Right atrium auricular region (tissue), 2 donors: ENCODE results near the gene MRPL12. TPM values are rescaled to one million over a fixed set of nuclear protein-coding genes. Genes with fewer than 3 reads are reported as not detected.

ENCODE experiments used
- DNase-seq: peaks from one replicate; pipeline ENCODE4 v3.0.0-alpha.2; 2019; ENCODE audit warnings: low spot score
- H3K27ac ChIP-seq, 2 donors: fragments of 200-600 bp; sonication (generic); 1 replicate in 1 of 2; 2 replicates in 1 of 2; pipeline ENCODE4 v1.5.1; 2016 to 2019
- H3K27me3 ChIP-seq, 2 donors: fragments of 200-600 bp; sonication (generic); one replicate each; pipeline versions ENCODE4 v1.5.1 to v1.6.0; 2017 to 2019
- H3K36me3 ChIP-seq: fragments of 200-600 bp; sonication (generic); one replicate; pipeline ENCODE4 v1.5.1; 2016
- H3K4me1 ChIP-seq, 2 donors: fragments of 200-600 bp; sonication (generic); one replicate each; pipeline versions ENCODE4 v1.5.1 to v1.6.0; 2017 to 2019
- H3K4me3 ChIP-seq, 2 donors: fragments of 200-600 bp; sonication (generic); 1 replicate in 1 of 2; 2 replicates in 1 of 2; pipeline ENCODE4 v1.5.1; 2017 to 2019; ENCODE audit warnings: mild to moderate bottlenecking in 1 of 2, moderate library complexity in 1 of 2
- H3K9me3 ChIP-seq, 2 donors: fragments of 200-600 bp; sonication (generic); one replicate each; pipeline ENCODE4 v1.5.1; 2019
- CTCF ChIP-seq, 2 donors: fragments of 200-600 bp; sonication (generic); IDR thresholded peaks; one replicate each; pipeline ENCODE4 v1.5.1; 2019; ENCODE audit warnings: antibody characterized with exemption in 2 of 2
- total RNA-seq, 2 donors: library from RNA; depleted of rRNA; stranded (reverse); fragments of >200 nt; gene quantifications; one replicate each; pipeline ENCODE4 v1.1.0, GENCODE V29; 2016

Gene MRPL12
- total RNA-seq, 2 donors from 2014 or later = 87.9 to 127 TPM

- Histone ChIP-seq H3K4me1 (peaks cover 0 to 6% of the 10 kb centered on the region in 2 donors), H3K9me3 (no peaks in the 10 kb centered on the region), H3K4me3 (no peak overlapping the region), H3K36me3 (no peaks in the 10 kb centered on the region), H3K27ac (no peak overlapping the region), H3K27me3 (no peaks in the 10 kb centered on the region)
- TF ChIP-seq CTCF (IDR thresholded peaks at IDR 0.05) = no peak
- DNase-seq = no peak
Observed at GRCh38 chr17:81660441-81660840, 42.7 kb upstream of the MRPL12 start.

- Histone ChIP-seq H3K27ac (no peak overlapping the region), H3K4me3 (no peak overlapping the region), H3K4me1 (peaks cover 0 to 15% of the 10 kb centered on the region in 2 donors), H3K9me3 (no peaks in the 10 kb centered on the region), H3K27me3 (no peaks in the 10 kb centered on the region), H3K36me3 (no peaks in the 10 kb centered on the region)
- no peak for TF ChIP-seq CTCF (IDR thresholded peaks at IDR 0.05)
- no peak for DNase-seq
Observed at GRCh38 chr17:81662002-81662401, 41.2 kb upstream of the MRPL12 start.

- Histone ChIP-seq H3K4me3 (no peak overlapping the region), H3K27ac (no peak overlapping the region), H3K36me3 (no peaks in the 10 kb centered on the region), H3K27me3 (no peaks in the 10 kb centered on the region), H3K4me1 (peaks cover 0 to 29% of the 10 kb centered on the region in 2 donors), H3K9me3 (no peaks in the 10 kb centered on the region)
- no peak for DNase-seq
- TF ChIP-seq CTCF (IDR thresholded peaks at IDR 0.05) = no peak
Observed at GRCh38 chr17:81664051-81664470, 39.1 kb upstream of the MRPL12 start.

- TF ChIP-seq CTCF (IDR thresholded peaks at IDR 0.05) = no peak
Observed at GRCh38 chr17:81665205-81666091, 37.7 kb upstream of the MRPL12 start.

GRCh38 chr17:81666092-81666341 lies 37.1 kb upstream of the MRPL12 start:
- peaks cover 0 to 29% of the 10 kb centered on the region in 2 donors for H3K4me1 ChIP-seq
- peak overlapping the region; percentile 85 for H3K27ac ChIP-seq
- H3K27me3 ChIP-seq = no peaks in the 10 kb centered on the region
- peaks cover 17% of the 10 kb centered on the region for H3K36me3 ChIP-seq
- no peak for TF ChIP-seq CTCF (IDR thresholded peaks at IDR 0.05)
- no peaks in the 10 kb centered on the region for H3K9me3 ChIP-seq
- DNase-seq = no peak
- peak overlapping the region; percentile 89 to 99 for H3K4me3 ChIP-seq

More at GRCh38 chr17:81665205-81666091, 37.7 kb upstream of the MRPL12 start:
- H3K4me1 ChIP-seq = peaks cover 0 to 29% of the 10 kb centered on the region in 2 donors
- peak overlapping the region; percentile 85 for H3K27ac ChIP-seq
- peak overlapping the region; percentile 89 to 99 for H3K4me3 ChIP-seq
- no peak for DNase-seq
- H3K27me3 ChIP-seq = no peaks in the 10 kb centered on the region
- H3K36me3 ChIP-seq = peaks cover 14% of the 10 kb centered on the region
- no peaks in the 10 kb centered on the region for H3K9me3 ChIP-seq
